HPDE6-E6E7 (cell line): Measurements from ENCODE around the gene KBTBD3.

ENCODE experiments used
- DNase-seq: peaks from one replicate; pipeline ENCODE4 v3.0.0; 2011; ENCODE audit warnings: missing footprints; ENCODE audit errors: extremely low spot score

KBTBD3 gene

GRCh38 chr11:106076919-106077608 lies at the start of gene KBTBD3:
Gene KBTBD3, minus strand, starts transcription at chr11:106077347. Its CDS starts 18,250 bp downstream, at chr11:106059097.
- DNase-seq: peak; percentile 87

DNA sequence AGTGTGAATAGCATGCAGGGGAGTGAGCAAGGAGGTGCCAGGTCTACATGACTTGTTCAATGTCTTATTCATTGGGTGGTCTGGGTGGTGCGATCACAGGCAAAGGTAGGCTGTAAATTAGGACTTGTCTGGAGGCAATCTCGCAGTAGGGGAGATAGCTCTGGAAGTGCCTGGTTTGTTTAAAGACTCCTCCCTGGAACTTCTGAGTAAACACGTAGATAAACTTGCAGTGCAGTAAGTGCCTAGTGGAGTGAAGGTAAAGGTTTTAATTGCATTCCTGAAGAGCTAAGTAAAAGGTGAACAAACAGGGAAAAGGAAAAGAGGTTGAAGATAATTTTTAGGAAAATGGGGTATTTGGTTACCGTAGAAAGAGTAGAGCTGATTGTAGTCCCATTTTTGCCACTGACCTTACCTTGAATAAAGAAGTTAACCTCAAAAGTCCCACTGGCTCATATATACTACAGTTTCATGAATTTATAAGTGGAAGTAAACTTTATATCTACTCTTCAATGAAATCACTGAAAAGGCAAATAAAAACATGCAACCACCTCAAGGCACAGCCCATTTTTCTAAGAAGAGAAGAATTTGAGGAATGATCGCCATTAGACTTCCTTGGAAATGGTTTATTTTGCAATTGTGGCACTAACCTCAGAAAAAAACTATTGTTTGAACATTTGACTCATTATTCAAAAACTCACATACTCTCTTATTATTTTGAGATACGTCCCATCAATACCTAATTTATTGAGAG lies 44.6 kb upstream of the KBTBD3 start:
- no peak for DNase-seq

GRCh38 chr11:106105986-106106385 lies 28.8 kb upstream of the KBTBD3 start:
- no peak for DNase-seq

DNA sequence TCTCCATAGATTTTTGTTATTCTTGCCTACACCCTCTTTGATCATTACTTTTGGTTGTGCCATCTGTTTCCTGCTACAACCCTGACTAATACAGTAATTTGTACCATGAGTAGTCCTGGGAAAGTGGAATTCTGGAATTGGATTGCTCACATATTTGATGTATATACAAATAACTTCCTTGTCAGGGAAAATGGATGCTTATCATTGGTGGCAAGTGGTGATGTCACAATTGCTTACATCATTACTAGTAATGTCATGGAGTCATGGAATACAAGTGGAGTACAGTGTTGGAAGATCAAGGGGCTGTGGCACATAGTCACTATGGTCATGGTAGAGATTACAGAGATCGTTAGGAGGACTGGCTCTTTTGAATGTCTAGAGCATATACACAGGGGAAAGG lies 24.7 kb upstream of the KBTBD3 start:
- DNase-seq: no peak

GRCh38 chr11:106101370-106101769 lies 24.2 kb upstream of the KBTBD3 start:
- DNase-seq: no peak

DNA sequence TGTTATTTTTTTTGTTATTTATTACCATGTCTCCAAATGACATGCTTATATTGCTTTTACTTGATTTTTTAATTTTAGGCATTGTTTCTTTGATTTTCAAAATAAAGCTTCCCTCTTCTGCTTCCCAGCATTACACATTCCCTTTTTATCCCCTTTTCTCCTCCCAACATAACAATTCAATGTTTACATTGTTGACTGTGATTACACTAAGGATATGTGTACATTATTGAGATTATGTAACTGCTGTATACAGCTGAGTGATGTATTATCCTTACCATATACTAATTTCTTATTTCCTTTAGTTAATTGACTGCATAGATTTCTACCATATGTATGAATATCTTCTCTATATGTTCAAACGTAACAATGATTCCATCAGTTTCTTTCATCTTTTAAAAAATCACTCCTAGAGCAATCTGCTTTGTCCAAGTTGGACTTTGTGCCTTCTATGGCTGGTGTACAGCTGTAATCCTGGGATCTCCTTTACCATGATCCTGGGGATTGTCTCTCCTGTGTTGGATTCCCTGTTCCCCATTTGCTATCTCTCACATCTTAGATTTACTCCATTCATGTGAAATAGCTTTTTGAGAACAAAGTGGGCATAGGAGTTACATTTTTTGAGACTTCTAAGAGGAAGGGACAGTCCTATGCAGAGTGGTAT lies 21.9 kb upstream of the KBTBD3 start:
- DNase-seq: no peak

DNA sequence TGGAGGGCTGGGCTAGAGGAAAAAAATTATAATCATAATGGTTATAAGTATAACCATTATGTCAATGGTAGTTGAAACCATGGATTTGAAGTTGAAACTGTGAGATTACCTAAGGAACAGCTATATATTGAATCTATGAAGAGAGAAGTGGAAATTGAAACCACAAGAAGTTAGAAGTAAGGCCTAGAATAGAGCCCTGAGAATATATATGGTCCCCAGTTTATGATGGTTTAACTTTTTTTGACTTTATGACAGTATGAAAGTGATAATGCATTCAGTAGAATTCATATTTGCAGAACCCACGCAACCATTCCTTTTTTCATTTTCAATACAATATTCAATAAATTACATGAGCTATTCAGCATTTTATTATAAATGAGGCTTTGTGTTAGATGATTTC lies 15.3 kb upstream of the KBTBD3 start:
- no peak for DNase-seq

DNA sequence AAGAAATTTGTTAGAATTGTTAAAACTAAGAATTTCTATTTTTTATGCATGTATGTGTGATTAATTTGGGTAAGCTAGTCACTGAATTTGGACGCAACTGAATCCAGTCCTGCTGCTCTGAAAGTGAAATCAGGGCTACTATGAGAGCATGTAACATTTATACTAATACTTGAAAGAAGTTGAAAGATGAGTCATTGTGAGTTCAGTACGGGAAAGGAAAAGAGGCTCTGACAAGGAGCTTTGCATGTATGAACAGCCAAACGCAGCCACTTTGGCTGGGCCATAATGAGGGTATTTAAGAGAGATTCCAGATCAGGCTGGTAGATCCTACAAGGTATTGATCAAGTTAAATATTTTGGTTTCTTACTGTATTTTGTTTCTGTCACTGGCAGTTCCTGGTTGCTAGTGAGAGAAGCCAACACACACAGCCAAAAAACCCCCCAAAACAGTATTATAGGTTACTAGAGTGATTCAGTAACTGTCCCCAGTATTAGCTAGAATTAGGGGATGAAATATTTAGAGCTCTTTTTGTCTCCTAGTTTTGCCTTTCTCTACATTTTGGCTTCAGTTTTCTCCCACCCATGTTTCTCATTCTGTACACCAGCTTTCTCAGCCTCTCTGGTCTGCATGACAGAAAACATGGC lies 14.5 kb upstream of the KBTBD3 start:
- DNase-seq: peak; percentile 52

DNA sequence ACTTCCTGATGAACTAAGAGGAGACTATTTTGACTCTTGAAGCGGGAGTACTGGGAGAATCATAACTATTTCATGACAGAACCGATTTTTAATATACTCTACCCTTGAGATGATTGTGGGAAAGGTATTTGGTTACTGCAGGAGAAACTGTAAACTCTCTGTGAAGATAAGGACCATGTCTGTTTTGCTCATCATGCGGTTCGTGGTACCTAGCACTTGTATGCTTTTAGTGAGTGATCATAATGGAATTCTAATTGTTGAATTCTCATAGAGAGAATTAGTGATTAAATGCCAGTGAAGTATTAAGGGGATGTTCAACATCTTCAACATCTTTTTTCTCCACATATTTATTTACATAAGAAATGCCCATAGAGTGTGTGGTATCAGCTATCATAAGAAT lies 11.7 kb upstream of the KBTBD3 start:
- DNase-seq: no peak

- DNase-seq: no peak
Measured at GRCh38 chr11:106087815-106088435, 10.8 kb upstream of the KBTBD3 start.

DNA sequence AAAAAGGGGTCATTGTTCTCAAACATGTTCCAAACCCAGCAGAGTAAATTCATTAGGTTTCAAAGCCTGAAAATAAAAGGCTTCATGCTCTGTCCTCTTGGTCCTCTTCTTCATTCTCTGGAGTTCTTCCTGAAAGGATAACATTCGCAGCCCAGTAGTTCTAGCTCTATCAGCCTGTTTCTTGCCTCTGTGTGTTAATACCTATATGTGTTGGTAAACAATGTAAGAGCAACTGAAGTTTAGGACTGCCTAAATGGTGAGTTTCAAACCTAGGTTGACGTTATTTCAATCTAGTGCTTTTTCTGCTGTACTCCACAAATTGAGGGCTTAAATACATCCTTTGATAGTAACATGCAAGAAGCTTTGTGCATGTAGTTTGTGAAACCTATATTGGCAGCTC lies 9.7 kb upstream of the KBTBD3 start:
- no peak for DNase-seq

GRCh38 chr11:106086135-106086534 lies 9.0 kb upstream of the KBTBD3 start:
- no peak for DNase-seq

GRCh38 chr11:106082096-106082495 lies 4.9 kb upstream of the KBTBD3 start:
- DNase-seq: no peak

- no peak for DNase-seq
Measured at GRCh38 chr11:106077609-106078455, 685 bp upstream of the KBTBD3 start, which contains the start of gene AASDHPPT. Gene AASDHPPT, plus strand, starts transcription at chr11:106077662. Its CDS starts 49 bp downstream, at chr11:106077711.

- no peak for DNase-seq
Measured at GRCh38 chr11:106076171-106076918, 802 bp downstream of the KBTBD3 start.

DNA sequence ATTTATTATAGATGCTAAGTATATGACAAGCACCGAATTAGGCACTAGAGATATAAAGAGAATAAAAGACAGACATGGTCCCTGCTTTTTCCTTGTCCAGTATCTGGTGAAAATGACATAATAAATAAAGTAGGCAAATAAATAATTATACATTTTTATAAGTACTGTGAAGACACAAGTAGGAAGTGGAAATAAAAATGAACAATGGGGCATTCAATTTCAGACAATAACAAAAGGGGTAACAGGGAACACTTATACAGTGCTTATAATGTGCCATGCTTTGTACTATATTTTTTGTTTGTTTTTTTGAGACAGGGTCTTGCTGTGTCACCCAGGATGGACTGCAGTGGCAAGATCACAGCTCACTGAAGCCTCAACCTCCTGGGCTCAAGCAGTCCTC lies 4.3 kb downstream of the KBTBD3 start:
- DNase-seq: no peak

DNA sequence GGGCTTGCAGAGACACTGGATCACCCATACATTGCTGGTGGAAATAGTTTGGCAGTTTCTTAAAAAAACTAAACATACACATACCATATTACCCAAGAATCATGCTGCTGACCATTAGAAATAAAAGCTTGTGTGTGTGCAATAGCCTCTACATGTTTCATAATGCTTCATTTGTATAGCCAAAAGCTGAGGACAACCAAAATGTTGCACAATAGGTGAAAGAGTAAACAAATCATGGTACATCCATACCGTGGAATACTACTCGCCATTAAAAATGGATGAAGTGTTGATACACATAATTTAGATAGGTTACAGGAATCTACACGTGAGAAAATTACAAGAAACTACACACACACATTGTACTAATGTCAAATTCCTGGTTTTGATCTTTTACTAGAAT lies 6.5 kb downstream of the KBTBD3 start:
- DNase-seq: no peak

- no peak for DNase-seq
Measured at GRCh38 chr11:106063009-106063408, 14.1 kb downstream of the KBTBD3 start.

- DNase-seq: no peak
Measured at GRCh38 chr11:106061954-106062949, 14.9 kb downstream of the KBTBD3 start.
